Lung (tissue), 12 donors: ENCODE data around the gene FAM180B. TPM values are rescaled to one million over a fixed set of nuclear protein-coding genes. Genes with fewer than 3 reads are reported as not detected.
A peak's percentile ranks its signal among the peaks of the same experiment; 100 is the strongest.

Experiments
- ATAC-seq: fragments of 200-7000 bp; cut with Tn5 transposase; one replicate; pipeline ENCODE4 v1.9.1; 2020; ENCODE audit warnings: moderate number of reproducible peaks; ENCODE audit not compliant: insufficient read depth, low FRiP score
- DNase-seq, 3 donors: peaks; one replicate each; pipeline ENCODE4 v3.0.0-alpha.2; 2013 to 2017
- H3K27ac ChIP-seq, 2 donors: one replicate each; pipeline ENCODE4 v1.5.1; 2013; ENCODE audit warnings: mild to moderate bottlenecking in 2 of 2, moderate library complexity in 2 of 2, control low read depth in 1 of 2, inconsistent platforms in 1 of 2, low read depth in 1 of 2, low read length in 1 of 2
- H3K27me3 ChIP-seq, 3 donors: one replicate each; pipeline ENCODE4 v1.5.1; 2013; ENCODE audit warnings: low read length in 2 of 3; ENCODE audit not compliant: control insufficient read depth in 3 of 3, insufficient read depth in 3 of 3
- H3K36me3 ChIP-seq, 4 donors: one replicate each; pipeline ENCODE4 v1.5.1; 2013; ENCODE audit warnings: low read length in 4 of 4, mild to moderate bottlenecking in 1 of 4, moderate library complexity in 1 of 4; ENCODE audit not compliant: control insufficient read depth in 4 of 4, insufficient read depth in 4 of 4
- H3K4me1 ChIP-seq, 5 donors: one replicate each; pipeline ENCODE4 v1.5.1; 2013; ENCODE audit warnings: low read length in 5 of 5, mild to moderate bottlenecking in 2 of 5, moderate library complexity in 1 of 5; ENCODE audit not compliant: control insufficient read depth in 5 of 5, insufficient read depth in 5 of 5
- H3K4me3 ChIP-seq: one replicate; pipeline ENCODE4 v1.5.1; 2013; ENCODE audit warnings: mild to moderate bottlenecking, control low read depth, moderate library complexity
- H3K9ac ChIP-seq, 2 donors: one replicate each; pipeline ENCODE4 v1.5.1; 2013; ENCODE audit warnings: low read length in 2 of 2, control low read depth in 1 of 2; ENCODE audit not compliant: insufficient read depth in 1 of 2
- H3K9me3 ChIP-seq, 4 donors: one replicate each; pipeline ENCODE4 v1.5.1; 2013; ENCODE audit warnings: low read length in 3 of 4, mild to moderate bottlenecking in 1 of 4, moderate library complexity in 1 of 4; ENCODE audit not compliant: control insufficient read depth in 4 of 4, insufficient read depth in 3 of 4
- WGBS, 2 donors: extraction: QIAGEN DNeasy Blood & Tissue Kit; methylation state at CpG; one replicate each; pipeline ENCODE4 v1.1.7; 2013; 5-methylcytosine and 5-hydroxymethylcytosine counted together
- polyA plus RNA-seq, 2 donors: library from polyadenylated mRNA; stranded (reverse); fragments of 200-250 nt; gene quantifications; one replicate each; pipeline ENCODE4 v1.2.1, GENCODE V29; 2013
- total RNA-seq, 2 donors: library from RNA; depleted of rRNA in 1 of 2; stranded (reverse); fragments of >200 nt in 1 of 2; gene quantifications; one replicate each; pipeline ENCODE4 v1.2.1, GENCODE V29; 2014 to 2021
- TF ChIP-seq, protein P1 (sequence below): IDR thresholded peaks from 2 replicates; pipeline ENCODE4 v1.5.1; 2012; ENCODE audit warnings: mild to moderate bottlenecking; ENCODE audit errors: control extremely low read depth, extremely low read depth
- donor health status: control.
- donor health status: control.
- donor health status: Bipolar disorder and iron deficiency.
- donor health status: healthy.
- donor health status: DM: yes; HTN: yes; CAD: no.

Gene FAM180B
- total and polyA plus RNA-seq, 4 donors = 0.05 to 0.34 (median 0.10) TPM; not detected in 1

GRCh38 chr11:47578524-47579494 lies 7.7 kb upstream of the FAM180B start, which contains the start of the genes KBTBD4 and NDUFS3:
KBTBD4 (minus strand) TSS chr11:47578970; CDS start chr11:47578951, 19 bp downstream.
NDUFS3 (plus strand) TSS chr11:47579074; CDS start chr11:47579092, 18 bp downstream.
- H3K4me1 ChIP-seq = peaks cover 5 to 21% (median 10%) of the 10 kb centered on the region in 5 donors
- H3K36me3 ChIP-seq = peaks cover 25 to 48% (median 29%) of the 10 kb centered on the region in 4 donors
- TF ChIP-seq, protein P1, sequence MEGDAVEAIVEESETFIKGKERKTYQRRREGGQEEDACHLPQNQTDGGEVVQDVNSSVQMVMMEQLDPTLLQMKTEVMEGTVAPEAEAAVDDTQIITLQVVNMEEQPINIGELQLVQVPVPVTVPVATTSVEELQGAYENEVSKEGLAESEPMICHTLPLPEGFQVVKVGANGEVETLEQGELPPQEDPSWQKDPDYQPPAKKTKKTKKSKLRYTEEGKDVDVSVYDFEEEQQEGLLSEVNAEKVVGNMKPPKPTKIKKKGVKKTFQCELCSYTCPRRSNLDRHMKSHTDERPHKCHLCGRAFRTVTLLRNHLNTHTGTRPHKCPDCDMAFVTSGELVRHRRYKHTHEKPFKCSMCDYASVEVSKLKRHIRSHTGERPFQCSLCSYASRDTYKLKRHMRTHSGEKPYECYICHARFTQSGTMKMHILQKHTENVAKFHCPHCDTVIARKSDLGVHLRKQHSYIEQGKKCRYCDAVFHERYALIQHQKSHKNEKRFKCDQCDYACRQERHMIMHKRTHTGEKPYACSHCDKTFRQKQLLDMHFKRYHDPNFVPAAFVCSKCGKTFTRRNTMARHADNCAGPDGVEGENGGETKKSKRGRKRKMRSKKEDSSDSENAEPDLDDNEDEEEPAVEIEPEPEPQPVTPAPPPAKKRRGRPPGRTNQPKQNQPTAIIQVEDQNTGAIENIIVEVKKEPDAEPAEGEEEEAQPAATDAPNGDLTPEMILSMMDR = no peak
- H3K27ac ChIP-seq = peak within 1 kb of the TSS; percentile 75 to 89
- H3K27me3 ChIP-seq = no peaks in the 10 kb centered on the region
- 0% methylated on average over 68 to 71 of the region's 72 CpGs for WGBS, 2 donors
- peak within 1 kb of the TSS; percentile 96 for H3K4me3 ChIP-seq
- DNase-seq (peak; percentile 91 to 94 (median 93)), ATAC-seq (peak; percentile 98)
- H3K9me3 ChIP-seq = no peaks in the 10 kb centered on the region
- peak within 1 kb of the TSS; percentile 52 to 93 for H3K9ac ChIP-seq

GRCh38 chr11:47583844-47584243 lies 2.6 kb upstream of the FAM180B start:
- TF ChIP-seq, protein P1 = no peak
- DNase-seq (no peak), ATAC-seq (no peak)
- H3K36me3 ChIP-seq = peaks cover 31 to 44% (median 34%) of the 10 kb centered on the region in 4 donors
- no peaks in the 10 kb centered on the region for H3K27me3 ChIP-seq
- H3K27ac ChIP-seq = no peak overlapping the region
- no peak overlapping the region for H3K9ac ChIP-seq
- peaks cover 0 to 21% (median 10%) of the 10 kb centered on the region in 5 donors for H3K4me1 ChIP-seq
- 92% methylated on average over 5 of the region's 5 CpGs for WGBS, 2 donors
- H3K9me3 ChIP-seq = no peaks in the 10 kb centered on the region
- no peak overlapping the region for H3K4me3 ChIP-seq

- H3K27me3 ChIP-seq = peaks cover 0 to 3% (median 0%) of the 10 kb centered on the region in 3 donors
- H3K36me3 ChIP-seq = peaks cover 18 to 25% (median 22%) of the 10 kb centered on the region in 4 donors
- no peak overlapping the region for H3K9ac ChIP-seq
- ATAC-seq (no peak), DNase-seq (no peak)
- no peak overlapping the region for H3K4me3 ChIP-seq
- peak overlapping the region in 1 of 2 donors; percentile 3 for H3K27ac ChIP-seq
- TF ChIP-seq, protein P1 = no peak
- WGBS, 2 donors = 46 to 62% methylated on average over 6 of the region's 6 CpGs
- H3K9me3 ChIP-seq = peaks cover 0 to 2% (median 0%) of the 10 kb centered on the region in 4 donors
- H3K4me1 ChIP-seq = peaks cover 0 to 19% (median 0%) of the 10 kb centered on the region in 5 donors
Measured at GRCh38 chr11:47587039-47587716, 700 bp downstream of the FAM180B start.
